K562 (cell line): ENCODE measurements around the gene AHCYL1. TPM values are rescaled to one million over a fixed set of nuclear protein-coding genes. Genes with fewer than 3 reads are reported as not detected.

Experiments
- ATAC-seq: fragments of 200-7000 bp; cut with Tn5 transposase; 3 replicates; pipeline ENCODE4 v1.9.1; 2020; ENCODE audit warnings: moderate library complexity
- BruUV-seq: library from RNA; stranded (reverse); fragments of 400-500 nt; replicated peaks from 2 replicates; lab custom pipeline; 2021; lab: Mats Ljungman, UMichigan
- CTCF ChIA-PET: fragments of 300-600 bp; formaldehyde crosslinking; extraction: SDS; loops from one replicate; lab custom pipeline; 2021; ENCODE audit warnings: low intra/inter-chr PET ratio; lab: Yijun Ruan, JAX
- POLR2A ChIA-PET: fragments of 300-600, 350-650 bp; sonication (Branson Sonifier 250); formaldehyde crosslinking; extraction: SDS; loops from one replicate; lab custom pipeline; 2021; ENCODE audit warnings: antibody characterized with exemption, inconsistent platforms; lab: Yijun Ruan, JAX
- DNase-seq, 4 experiments: peaks; one replicate each; pipeline versions ENCODE4 v3.0.0 to v3.0.0-alpha.2; 2011 to 2018; ENCODE audit warnings: low spot score in 3 of 4, mixed read lengths in 3 of 4; ENCODE audit errors: extremely low read depth in 1 of 4
- FAIRE-seq: peaks from 2 replicates; lab custom pipeline; 2011; peaks lifted over from hg19 to GRCh38; lab: Jason Lieb, UNC
- H2AFZ ChIP-seq: 2 replicates; pipeline ENCODE4 v1.6.0; 2011; ENCODE audit warnings: low read depth, low read length, control low read depth, inconsistent platforms
- H3K27ac ChIP-seq: fragments of 200-600 bp; 3 replicates; pipeline ENCODE4 v1.8.0; 2011; ENCODE audit warnings: low read depth, mild to moderate bottlenecking, control low read depth, inconsistent platforms, low read length, moderate library complexity, mixed read lengths; ENCODE audit errors: extremely low read depth
- H3K27me3 ChIP-seq, 2 experiments: fragments of 300-600 bp in 1 of 2; 2 replicates in 1 of 2; 3 replicates in 1 of 2; pipeline versions ENCODE4 v1.6.0 to v1.8.0; 2011; ENCODE audit warnings: inconsistent platforms in 2 of 2, low read length in 2 of 2, mild to moderate bottlenecking in 1 of 2, mixed read lengths in 1 of 2, moderate library complexity in 1 of 2; ENCODE audit not compliant: control insufficient read depth in 2 of 2, insufficient read depth in 2 of 2
- H3K36me3 ChIP-seq: fragments of 300-600 bp; 3 replicates; pipeline ENCODE4 v1.8.0; 2011; ENCODE audit warnings: mild to moderate bottlenecking, low read length, inconsistent platforms; ENCODE audit not compliant: control insufficient read depth, insufficient read depth
- H3K4me1 ChIP-seq, 2 experiments: fragments of 200-600 bp in 1 of 2; replicated peaks in 1 of 2; 2 replicates in 1 of 2; 3 replicates in 1 of 2; pipeline versions ENCODE4 v1.5.1 to v1.8.0; 2011; ENCODE audit warnings: inconsistent platforms in 2 of 2, low read length in 2 of 2, mild to moderate bottlenecking in 1 of 2, mixed read lengths in 1 of 2, moderate library complexity in 1 of 2; ENCODE audit not compliant: control insufficient read depth in 2 of 2, insufficient read depth in 2 of 2
- H3K4me2 ChIP-seq: 2 replicates; pipeline ENCODE4 v1.6.1; 2011; ENCODE audit warnings: low read length, control low read depth, inconsistent platforms, mixed read lengths; ENCODE audit not compliant: insufficient read depth
- H3K4me3 ChIP-seq: fragments of 200-600 bp; sonication (generic), shearing (Covaris generic); 2 replicates; pipeline ENCODE4 v1.5.1; 2016; ENCODE audit warnings: control low read depth, inconsistent platforms
- H3K79me2 ChIP-seq: fragments of 200-600 bp; 3 replicates; pipeline ENCODE4 v1.8.0; 2011; ENCODE audit warnings: low read length, inconsistent platforms; ENCODE audit not compliant: control insufficient read depth, insufficient read depth
- H3K9ac ChIP-seq, 2 experiments: 2 replicates each; pipeline versions ENCODE4 v1.6.0 to v1.6.1; 2011; ENCODE audit warnings: low read depth in 2 of 2, low read length in 2 of 2, control low read depth in 1 of 2, inconsistent platforms in 1 of 2, mild to moderate bottlenecking in 1 of 2, mixed read lengths in 1 of 2; ENCODE audit not compliant: insufficient read depth in 1 of 2
- H3K9me1 ChIP-seq: one replicate; pipeline ENCODE4 v1.6.0; 2011; ENCODE audit warnings: inconsistent platforms, mild to moderate bottlenecking, low read length, moderate library complexity; ENCODE audit not compliant: control insufficient read depth, insufficient read depth
- H3K9me3 ChIP-seq: replicated peaks from 2 replicates; pipeline ENCODE4 v1.5.1; 2011; ENCODE audit warnings: low read depth, low read length, inconsistent platforms; ENCODE audit not compliant: control insufficient read depth, insufficient read depth
- H4K20me1 ChIP-seq: replicated peaks from 2 replicates; pipeline ENCODE4 v1.6.1; 2011; ENCODE audit warnings: low read length, inconsistent platforms, mixed read lengths; ENCODE audit not compliant: control insufficient read depth, insufficient read depth
- RBFOX2 ChIP-seq: fragments of 200-400 bp; formaldehyde crosslinking; IDR thresholded peaks from 2 replicates; pipeline ENCODE4 v1.6.1; 2017; ENCODE audit warnings: low read depth, mild to moderate bottlenecking, low read length, moderate library complexity
- WGBS: fragments of 100-300 bp; shearing (Covaris generic); methylation state at CpG from one replicate; pipeline ENCODE4 v1.1.6; 2016; ENCODE audit warnings: low coverage, mixed read lengths; ENCODE audit not compliant: insufficient coverage; ENCODE audit errors: missing lambda C conversion rate; 5-methylcytosine and 5-hydroxymethylcytosine counted together
- in situ Hi-C: fragments of 300-500 bp; cut with MboI; formaldehyde crosslinking; loops from 4 replicates; pipeline ENCODE4 v1.15.0; 2018; ENCODE audit warnings: inconsistent platforms, mixed read lengths
- intact Hi-C: fragments of 100-400 bp; cut with micrococcal nuclease; formaldehyde crosslinking; loops from 2 replicates; pipeline ENCODE4 v1.14.2; 2022
- polyA plus RNA-seq, 8 experiments: library from polyadenylated mRNA; depleted of rRNA in 4 of 8; stranded (reverse) in 5 of 8; unstranded in 3 of 8; fragments of >200 nt; fragmentation: Nextera tagmentation in 2 of 8; fragmentation: Illumina TruSeq in 1 of 8; extraction: Ambion mirVana in 2 of 8; extraction: Trizol in 1 of 8; gene quantifications; 2 replicates each; pipeline versions ENCODE4 v1.2.1 to v1.2.3, GENCODE V29; 2011 to 2014; ENCODE audit warnings: inconsistent platforms in 1 of 8, missing spikeins in 1 of 8
- total RNA-seq, 7 experiments: library from RNA; depleted of rRNA in 6 of 7; stranded (reverse); fragments of >200 nt in 6 of 7; fragmentation: Illumina TruSeq in 2 of 7; extraction: Trizol in 2 of 7; gene quantifications; 2 replicates each; pipeline versions ENCODE4 v1.2.1 to v1.2.3, GENCODE V29; 2011 to 2021; ENCODE audit warnings: low replicate concordance in 1 of 7
- TF ChIP-seq, protein P1 (sequence below): sonication (generic); formaldehyde crosslinking; IDR thresholded peaks from 2 replicates; pipeline ENCODE4 v1.8.1; 2023; ENCODE audit warnings: mild to moderate bottlenecking, missing genetic modification reagents

AHCYL1 gene
- total and polyA plus RNA-seq, 9 of the 15 experiments (the other 6 are each of a cell fraction or from before 2014, with no cell fraction given), result 27.3 to 118 (median 44.5) TPM

DNA sequence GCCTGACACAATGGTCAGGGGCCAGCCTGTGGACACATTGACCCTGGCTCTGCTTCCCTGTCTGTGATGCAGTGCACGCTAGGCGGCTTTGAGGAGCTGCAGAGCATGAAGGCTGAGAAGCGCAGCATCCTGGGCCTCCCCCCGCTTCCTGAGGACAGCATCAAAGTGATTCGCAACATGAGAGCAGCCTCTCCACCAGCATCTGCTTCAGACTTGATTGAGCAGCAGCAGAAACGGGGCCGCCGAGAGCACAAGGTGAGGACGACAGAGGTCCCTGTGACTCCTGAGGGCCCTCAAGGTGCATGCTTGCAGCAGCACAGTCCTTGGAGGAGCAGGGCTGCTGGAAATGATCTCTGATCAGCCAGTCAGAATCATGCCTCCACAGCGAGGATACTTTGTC is 58.5 kb downstream of the AHCYL1 start:
- peaks cover 98% of the 10 kb centered on the region for H3K36me3 ChIP-seq
- H3K4me2 ChIP-seq, result no peak overlapping the region
- no peak for FAIRE-seq
- no peak overlapping the region for H2AFZ ChIP-seq
- no TSS peak for BruUV-seq
- ATAC-seq, result no peak
- in situ Hi-C loops (no loop called here), intact Hi-C loops (no loop called here)
- H4K20me1 ChIP-seq, result no peaks in the 10 kb centered on the region
- WGBS, result 92% methylated on average over 10 of the region's 10 CpGs
- no peak for DNase-seq
- TF ChIP-seq, protein P1, sequence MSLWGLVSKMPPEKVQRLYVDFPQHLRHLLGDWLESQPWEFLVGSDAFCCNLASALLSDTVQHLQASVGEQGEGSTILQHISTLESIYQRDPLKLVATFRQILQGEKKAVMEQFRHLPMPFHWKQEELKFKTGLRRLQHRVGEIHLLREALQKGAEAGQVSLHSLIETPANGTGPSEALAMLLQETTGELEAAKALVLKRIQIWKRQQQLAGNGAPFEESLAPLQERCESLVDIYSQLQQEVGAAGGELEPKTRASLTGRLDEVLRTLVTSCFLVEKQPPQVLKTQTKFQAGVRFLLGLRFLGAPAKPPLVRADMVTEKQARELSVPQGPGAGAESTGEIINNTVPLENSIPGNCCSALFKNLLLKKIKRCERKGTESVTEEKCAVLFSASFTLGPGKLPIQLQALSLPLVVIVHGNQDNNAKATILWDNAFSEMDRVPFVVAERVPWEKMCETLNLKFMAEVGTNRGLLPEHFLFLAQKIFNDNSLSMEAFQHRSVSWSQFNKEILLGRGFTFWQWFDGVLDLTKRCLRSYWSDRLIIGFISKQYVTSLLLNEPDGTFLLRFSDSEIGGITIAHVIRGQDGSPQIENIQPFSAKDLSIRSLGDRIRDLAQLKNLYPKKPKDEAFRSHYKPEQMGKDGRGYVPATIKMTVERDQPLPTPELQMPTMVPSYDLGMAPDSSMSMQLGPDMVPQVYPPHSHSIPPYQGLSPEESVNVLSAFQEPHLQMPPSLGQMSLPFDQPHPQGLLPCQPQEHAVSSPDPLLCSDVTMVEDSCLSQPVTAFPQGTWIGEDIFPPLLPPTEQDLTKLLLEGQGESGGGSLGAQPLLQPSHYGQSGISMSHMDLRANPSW (CRISPR knock-in tag), result no peak
- TF ChIP-seq RBFOX2, result peak; percentile 38; the same call in 1 of the 2 replicates
- H3K27me3 ChIP-seq, result no peaks in the 10 kb centered on the region
- H3K4me1 ChIP-seq, result no peaks in the 10 kb centered on the region
- no peaks in the 10 kb centered on the region for H3K79me2 ChIP-seq
- H3K4me3 ChIP-seq, result no peak overlapping the region
- ChIA-PET POLR2A (interaction anchor here (0.5 to 18.1 kb wide), 3 partner anchors 7 to 219 kb away, joined by 3 to 200 read pairs (median 200); partner anchors contain the start of gene STRIP1), CTCF (no interaction called here)
- peak overlapping the region in 1 of 2 experiments; percentile 39; a peak in 1 of 4 replicates for H3K9ac ChIP-seq
- H3K9me1 ChIP-seq, result peaks cover 3% of the 10 kb centered on the region
- no peaks in the 10 kb centered on the region for H3K9me3 ChIP-seq
- H3K27ac ChIP-seq, result no peak overlapping the region
